NCI-H2227 (cell line): Measurements from ENCODE around the gene SGTB.
"Not testable (repeated sequence)": the region's sequence is repeated elsewhere in the genome, so short reads cannot be mapped to it uniquely, and the experiment has no call there.

Experiments
- DNase-seq: peaks from one replicate; lab custom pipeline; 2025; ENCODE audit not compliant: unreplicated experiment; lab: John Stamatoyannopoulos, UW

The SGTB gene

GRCh38 chr5:65734921-65735320 is 13.0 kb upstream of the SGTB start:
- no peak for DNase-seq

GRCh38 chr5:65734196-65734775 is 12.4 kb upstream of the SGTB start:
- DNase-seq = not testable (repeated sequence)

DNA sequence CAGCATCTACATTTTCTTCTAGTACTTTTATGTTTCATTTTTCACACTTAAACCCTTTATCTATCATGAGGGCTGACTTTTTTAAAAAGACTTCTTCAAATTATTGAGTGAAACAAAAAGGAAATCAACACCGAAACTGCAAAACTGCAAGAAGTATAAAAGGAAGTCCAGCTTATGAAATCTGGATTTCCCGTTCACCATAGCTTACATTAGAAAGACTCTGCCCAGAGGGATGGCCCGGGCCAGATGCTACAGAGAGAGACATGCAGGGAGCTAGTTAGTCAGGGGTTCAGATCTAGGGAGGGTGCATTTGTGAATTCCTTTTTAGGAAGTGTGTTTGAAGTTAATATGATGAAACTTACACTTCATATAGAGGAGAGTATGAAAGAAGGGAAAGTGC is 10.1 kb upstream of the SGTB start:
- not testable (repeated sequence) for DNase-seq

GRCh38 chr5:65730910-65731309 is 9.0 kb upstream of the SGTB start:
- DNase-seq = no peak

GRCh38 chr5:65728218-65728617 is 6.3 kb upstream of the SGTB start:
- no peak for DNase-seq

DNA sequence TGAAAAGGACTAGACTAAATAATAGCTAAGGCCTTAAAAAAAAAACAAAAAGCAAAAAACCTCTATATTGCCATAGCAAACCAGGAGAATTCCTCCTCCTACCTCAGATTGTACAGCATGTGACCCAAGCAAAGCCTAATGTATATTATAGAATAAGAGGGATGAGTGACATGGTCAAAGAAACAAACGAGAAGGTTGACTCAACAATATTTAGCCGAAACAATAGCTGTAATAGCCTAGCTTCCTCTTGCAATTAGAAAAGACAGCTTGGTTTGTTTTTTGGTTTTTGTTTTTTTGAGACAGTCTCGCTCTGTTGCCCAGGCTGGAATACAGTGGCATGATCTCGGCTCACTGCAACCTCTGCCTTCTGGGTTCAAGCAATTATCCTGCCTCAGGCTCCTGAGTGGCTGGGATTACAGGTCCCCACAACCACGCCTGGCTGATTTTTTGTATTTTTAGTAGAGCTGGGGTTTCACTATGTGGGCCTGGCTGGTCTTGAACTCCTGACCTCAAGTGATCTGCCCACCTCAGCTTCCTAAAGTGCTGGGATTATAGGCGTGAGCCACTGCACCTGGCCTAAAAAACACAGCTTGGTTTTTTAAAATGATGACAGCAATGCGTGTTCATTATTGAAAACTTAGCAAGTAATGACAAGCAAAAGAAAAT is 5.7 kb upstream of the SGTB start:
- no peak for DNase-seq

DNA sequence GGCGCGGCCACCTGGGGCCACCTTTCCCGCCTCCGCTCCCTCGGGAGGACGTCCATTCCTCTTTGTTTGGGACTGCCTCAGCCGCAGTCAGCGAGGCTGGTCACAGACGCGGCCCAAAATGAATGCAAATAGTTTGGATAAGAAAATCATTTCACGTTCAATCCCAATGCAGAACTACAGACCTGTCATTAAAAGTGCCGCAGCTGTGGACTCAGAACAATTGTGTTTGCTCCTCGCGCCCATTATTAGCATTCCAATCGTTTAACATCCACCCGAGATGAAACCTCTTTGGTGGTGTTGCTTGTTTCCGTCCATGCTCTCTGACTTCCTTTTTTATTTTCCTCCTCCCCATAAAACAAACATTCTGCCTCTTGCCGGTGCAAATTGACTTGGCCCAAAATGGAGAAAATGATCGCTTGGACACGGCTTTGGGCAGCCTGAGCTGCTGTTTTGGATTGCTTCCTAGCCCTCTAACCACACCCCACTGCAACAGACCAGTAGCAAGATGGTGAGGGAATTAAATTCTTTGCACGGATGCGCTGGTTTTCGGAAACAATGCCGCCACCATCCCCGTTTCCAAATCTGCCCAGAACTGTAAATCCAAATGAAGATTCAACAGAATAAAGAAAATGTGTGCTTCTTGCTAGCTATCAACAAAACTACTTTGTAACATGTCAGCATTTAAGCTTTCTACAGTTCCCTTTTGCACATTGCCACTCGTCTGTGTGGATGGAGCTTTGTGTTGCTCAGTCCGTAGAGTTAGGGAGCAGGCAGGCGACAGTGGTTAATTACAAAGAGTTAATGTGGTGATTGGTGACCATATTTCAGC is 880 bp upstream of the SGTB start:
- DNase-seq = peak; percentile 59

DNA sequence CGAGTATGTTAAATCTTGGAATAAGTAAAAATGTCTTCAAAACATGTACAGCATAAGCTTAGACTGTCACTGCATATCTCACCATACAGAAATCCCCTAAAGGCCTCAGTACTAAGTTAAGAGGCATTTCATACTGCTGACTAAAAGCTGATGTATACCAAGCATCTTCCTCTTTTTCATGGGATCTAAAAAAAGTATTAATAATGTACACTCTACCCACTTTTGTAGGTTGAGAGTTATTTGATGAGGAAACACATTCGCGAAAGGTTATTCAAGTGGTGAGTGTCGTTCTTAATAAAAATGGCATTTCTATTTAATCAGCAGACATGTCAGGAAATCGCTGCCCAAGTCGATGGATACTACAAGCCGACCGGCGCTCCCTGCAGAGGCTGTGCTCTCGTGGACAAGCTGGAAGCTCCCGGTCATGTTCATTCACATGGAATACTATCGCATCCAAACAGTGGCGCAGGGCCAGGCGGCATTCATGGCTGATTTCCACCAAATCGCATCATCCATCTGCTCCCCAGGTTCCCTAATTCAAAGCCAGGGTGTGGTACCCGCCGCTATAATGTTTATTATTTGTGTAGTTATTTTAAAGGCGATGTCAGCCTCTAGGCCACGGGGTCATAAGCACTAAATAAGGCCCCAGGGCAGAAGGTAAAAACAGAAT is 724 bp downstream of the SGTB start:
- DNase-seq = peak; percentile 49

DNA sequence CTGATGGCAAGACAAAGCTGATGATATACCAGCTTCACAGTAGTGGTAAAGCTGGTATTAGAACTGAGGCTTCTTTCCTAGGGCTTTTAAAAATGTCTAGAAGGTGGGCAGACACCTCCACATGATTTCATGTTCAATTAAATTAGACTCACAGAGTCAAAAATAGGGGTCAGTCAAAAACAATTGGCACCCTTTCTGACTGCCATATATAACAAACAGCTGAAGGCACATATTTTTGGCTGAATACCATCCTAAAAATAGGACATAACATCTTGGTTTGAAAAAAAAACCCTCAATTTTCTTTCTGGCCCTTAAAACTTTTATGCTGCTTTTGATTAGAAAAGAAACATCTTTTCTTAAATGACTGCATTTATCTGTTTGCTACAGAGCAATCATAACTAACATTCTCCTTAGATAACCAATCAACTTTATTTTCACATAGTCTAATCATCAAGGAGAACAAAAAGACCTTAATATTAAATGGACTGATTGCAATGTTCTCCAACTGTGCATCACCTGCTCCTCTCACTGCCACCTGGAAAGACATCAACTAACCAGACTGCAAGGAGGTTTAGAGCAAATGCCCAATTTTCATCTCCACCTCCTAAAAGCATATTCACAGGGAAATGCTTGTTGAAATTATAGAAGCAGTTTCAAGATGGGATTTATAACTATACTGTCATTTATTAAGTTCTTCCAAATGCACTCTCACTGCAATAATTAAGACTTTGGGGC is 3.2 kb downstream of the SGTB start:
- no peak for DNase-seq

GRCh38 chr5:65708145-65708544 is 13.8 kb downstream of the SGTB start:
- DNase-seq = no peak

GRCh38 chr5:65707663-65708062 is 14.2 kb downstream of the SGTB start:
- no peak for DNase-seq

DNA sequence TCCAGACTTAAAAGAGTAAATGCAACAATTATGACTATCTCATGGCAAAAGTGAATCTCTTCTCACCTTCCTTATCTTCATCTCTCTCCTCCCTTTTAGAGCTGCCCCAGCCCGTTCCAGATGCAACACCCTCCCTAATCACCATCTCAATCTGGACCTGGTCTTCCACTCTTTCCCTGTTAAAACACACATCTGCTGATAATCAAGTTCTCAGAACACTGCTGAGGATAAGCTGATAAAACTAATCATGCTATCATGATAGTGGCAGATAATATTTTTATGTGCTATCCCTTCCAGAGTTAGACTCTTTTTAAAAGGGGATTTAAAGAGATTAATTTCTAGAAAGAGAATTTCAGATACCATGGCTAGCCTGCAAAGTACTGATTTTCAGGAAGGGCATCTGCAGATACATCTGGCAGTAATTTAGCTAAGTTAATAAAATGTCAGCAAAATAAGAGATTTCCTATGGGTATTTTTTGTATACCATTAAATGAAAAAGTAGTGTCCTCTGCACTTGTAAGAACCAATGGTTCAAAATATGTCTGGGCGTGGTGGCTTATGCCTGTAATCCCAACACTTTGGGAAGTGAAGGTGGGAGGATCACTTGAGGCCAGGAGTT is 17.2 kb downstream of the SGTB start:
- DNase-seq = no peak

DNA sequence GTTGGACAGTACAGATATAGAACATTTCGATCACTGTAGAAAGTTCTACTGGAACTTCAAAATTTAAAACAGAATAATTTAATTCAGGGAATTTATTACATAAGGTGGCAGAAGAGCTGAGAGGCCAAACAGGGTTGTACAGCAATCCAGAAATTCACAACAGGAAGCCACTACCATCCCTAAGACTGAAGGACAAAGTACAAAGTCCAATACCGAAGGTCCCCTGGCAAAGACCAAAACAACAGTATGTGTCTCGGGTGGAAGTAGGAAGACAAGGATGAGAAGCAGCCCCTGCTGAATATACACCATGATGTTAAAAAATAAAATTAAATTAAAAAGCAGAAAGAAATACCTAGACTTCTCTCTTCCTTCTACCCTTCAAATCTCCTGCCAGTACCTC is 19.9 kb downstream of the SGTB start:
- no peak for DNase-seq

- no peak for DNase-seq
These were observed 22.6 kb downstream of the SGTB start for GRCh38 chr5:65699338-65699737.

- no peak for DNase-seq
These were observed 25.0 kb downstream of the SGTB start for GRCh38 chr5:65696892-65697291.

- DNase-seq = no peak
These were observed 26.0 kb downstream of the SGTB start for GRCh38 chr5:65695896-65696295.

- no peak for DNase-seq
These were observed 26.6 kb downstream of the SGTB start for GRCh38 chr5:65695162-65695755.

GRCh38 chr5:65693121-65693520 is 28.8 kb downstream of the SGTB start:
- DNase-seq = no peak

GRCh38 chr5:65682148-65682547 is 39.8 kb downstream of the SGTB start:
- DNase-seq = no peak

GRCh38 chr5:65676056-65676455 is 45.9 kb downstream of the SGTB start:
- DNase-seq = not testable (repeated sequence)
